ENCODE measurements around the gene ATG10.

DNA sequence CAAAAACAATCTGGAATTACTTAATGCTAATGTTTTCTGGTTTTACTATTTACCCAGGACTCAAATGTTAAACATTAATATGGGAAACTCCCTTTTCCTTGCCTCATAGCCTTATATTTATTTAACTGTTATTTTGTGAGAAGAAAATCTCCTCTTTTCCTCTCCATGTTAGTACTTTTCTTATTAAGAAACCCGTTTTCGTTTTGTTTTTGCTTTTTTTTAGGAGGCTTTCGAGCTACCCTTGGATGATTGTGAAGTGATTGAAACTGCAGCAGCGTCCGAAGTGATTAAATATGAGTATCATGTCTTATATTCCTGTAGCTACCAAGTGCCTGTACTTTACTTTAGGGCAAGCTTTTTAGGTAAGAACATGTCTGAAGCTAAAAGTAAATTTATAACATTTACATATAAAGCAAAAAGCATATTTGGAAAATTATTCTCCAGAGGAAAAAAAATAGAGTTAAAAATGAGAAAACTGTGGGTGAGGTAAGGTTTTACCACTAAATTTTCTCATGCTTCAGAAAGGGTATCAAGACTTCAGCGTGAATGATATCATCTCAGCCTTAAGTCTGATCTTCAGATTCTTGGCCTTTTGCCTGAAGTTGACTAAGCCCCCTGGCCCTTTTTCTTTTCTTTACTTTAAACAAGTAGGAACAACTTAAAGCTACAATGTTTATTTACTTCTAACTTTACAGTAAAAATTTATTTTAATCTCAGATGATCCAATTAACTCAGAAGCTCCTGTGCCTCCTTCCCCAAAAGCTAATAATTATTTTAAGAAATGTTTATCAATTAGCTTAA is 192.6 kb downstream of the ATG10 start:
- TF ChIP-seq, protein P1, sequence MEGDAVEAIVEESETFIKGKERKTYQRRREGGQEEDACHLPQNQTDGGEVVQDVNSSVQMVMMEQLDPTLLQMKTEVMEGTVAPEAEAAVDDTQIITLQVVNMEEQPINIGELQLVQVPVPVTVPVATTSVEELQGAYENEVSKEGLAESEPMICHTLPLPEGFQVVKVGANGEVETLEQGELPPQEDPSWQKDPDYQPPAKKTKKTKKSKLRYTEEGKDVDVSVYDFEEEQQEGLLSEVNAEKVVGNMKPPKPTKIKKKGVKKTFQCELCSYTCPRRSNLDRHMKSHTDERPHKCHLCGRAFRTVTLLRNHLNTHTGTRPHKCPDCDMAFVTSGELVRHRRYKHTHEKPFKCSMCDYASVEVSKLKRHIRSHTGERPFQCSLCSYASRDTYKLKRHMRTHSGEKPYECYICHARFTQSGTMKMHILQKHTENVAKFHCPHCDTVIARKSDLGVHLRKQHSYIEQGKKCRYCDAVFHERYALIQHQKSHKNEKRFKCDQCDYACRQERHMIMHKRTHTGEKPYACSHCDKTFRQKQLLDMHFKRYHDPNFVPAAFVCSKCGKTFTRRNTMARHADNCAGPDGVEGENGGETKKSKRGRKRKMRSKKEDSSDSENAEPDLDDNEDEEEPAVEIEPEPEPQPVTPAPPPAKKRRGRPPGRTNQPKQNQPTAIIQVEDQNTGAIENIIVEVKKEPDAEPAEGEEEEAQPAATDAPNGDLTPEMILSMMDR (IDR thresholded peaks at IDR 0.05): no peak
- no peak for TF ChIP-seq POLR2A (IDR thresholded peaks at IDR 0.05)

All from prostate gland (tissue), 2 donors.